Endothelial cell of umbilical vein (primary cell): ENCODE measurements around the gene DDX54.

Experiments used
- EZH2 ChIP-seq: IDR thresholded peaks from 2 replicates; pipeline ENCODE4 v1.6.1; 2012; ENCODE audit warnings: borderline replicate concordance, low read depth, mild to moderate bottlenecking, moderate library complexity, low read length, inconsistent platforms; ENCODE audit not compliant: severe bottlenecking
- MAX ChIP-seq: IDR thresholded peaks from 2 replicates; pipeline ENCODE4 v1.6.1; 2011; ENCODE audit not compliant: insufficient read depth, insufficient read length
- POLR2A ChIP-seq: IDR thresholded peaks from 2 replicates; pipeline ENCODE4 v1.6.1; 2012; ENCODE audit warnings: low read depth, mild to moderate bottlenecking, control low read depth, low read length
- POLR2AphosphoS5 ChIP-seq: IDR thresholded peaks from 2 replicates; pipeline ENCODE4 v1.6.1; 2012; ENCODE audit warnings: low read depth, mild to moderate bottlenecking, control low read depth, low read length, moderate library complexity; ENCODE audit not compliant: insufficient read depth
- TF ChIP-seq, protein P1 (sequence below), 2 donors: IDR thresholded peaks; 1 replicate in 1 of 2; 2 replicates in 1 of 2; pipeline ENCODE4 v1.5.1; 2011; ENCODE audit warnings: low read length in 2 of 2, mild to moderate bottlenecking in 2 of 2, moderate library complexity in 2 of 2, control low read depth in 1 of 2, inconsistent platforms in 1 of 2, low read depth in 1 of 2; ENCODE audit not compliant: insufficient read depth in 1 of 2; ENCODE audit errors: extremely low read depth in 1 of 2

GRCh38 chr12:113232840-113233585, 47.7 kb upstream of the DDX54 start:
- TF ChIP-seq, protein P1, sequence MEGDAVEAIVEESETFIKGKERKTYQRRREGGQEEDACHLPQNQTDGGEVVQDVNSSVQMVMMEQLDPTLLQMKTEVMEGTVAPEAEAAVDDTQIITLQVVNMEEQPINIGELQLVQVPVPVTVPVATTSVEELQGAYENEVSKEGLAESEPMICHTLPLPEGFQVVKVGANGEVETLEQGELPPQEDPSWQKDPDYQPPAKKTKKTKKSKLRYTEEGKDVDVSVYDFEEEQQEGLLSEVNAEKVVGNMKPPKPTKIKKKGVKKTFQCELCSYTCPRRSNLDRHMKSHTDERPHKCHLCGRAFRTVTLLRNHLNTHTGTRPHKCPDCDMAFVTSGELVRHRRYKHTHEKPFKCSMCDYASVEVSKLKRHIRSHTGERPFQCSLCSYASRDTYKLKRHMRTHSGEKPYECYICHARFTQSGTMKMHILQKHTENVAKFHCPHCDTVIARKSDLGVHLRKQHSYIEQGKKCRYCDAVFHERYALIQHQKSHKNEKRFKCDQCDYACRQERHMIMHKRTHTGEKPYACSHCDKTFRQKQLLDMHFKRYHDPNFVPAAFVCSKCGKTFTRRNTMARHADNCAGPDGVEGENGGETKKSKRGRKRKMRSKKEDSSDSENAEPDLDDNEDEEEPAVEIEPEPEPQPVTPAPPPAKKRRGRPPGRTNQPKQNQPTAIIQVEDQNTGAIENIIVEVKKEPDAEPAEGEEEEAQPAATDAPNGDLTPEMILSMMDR (IDR thresholded peaks at IDR 0.05; ENCODE audit: extremely low read depth in 1 of 2, insufficient read depth in 1 of 2, low read depth in 1 of 2, low read length in 2 of 2), result no peak
- TF ChIP-seq EZH2, result no peak
- TF ChIP-seq POLR2AphosphoS5, result no peak
- no peak for TF ChIP-seq POLR2A
- no peak for TF ChIP-seq MAX
